CD14-positive monocyte (primary cell): ENCODE measurements around the gene KCNN4. TPM values are rescaled to one million over a fixed set of nuclear protein-coding genes. Genes with fewer than 3 reads are reported as not detected.
A peak's percentile ranks its signal among the peaks of the same experiment; 100 is the strongest.

Experiments
- DNase-seq, 3 donors: peaks; one replicate each; pipeline ENCODE4 v3.0.0-alpha.2; 2011 to 2022
- H2AFZ ChIP-seq: 2 replicates; pipeline ENCODE4 v1.6.0; 2012; ENCODE audit warnings: mild to moderate bottlenecking, low read depth, low read length, inconsistent platforms; ENCODE audit not compliant: insufficient read depth, poor library complexity, severe bottlenecking
- H3K27ac ChIP-seq, 2 donors: 1 replicate in 1 of 2; 2 replicates in 1 of 2; pipeline ENCODE4 v1.5.1; 2012 to 2013; ENCODE audit warnings: low read length in 2 of 2, control low read depth in 1 of 2, inconsistent platforms in 1 of 2, low read depth in 1 of 2, mild to moderate bottlenecking in 1 of 2
- H3K27me3 ChIP-seq, 2 donors: one replicate each; pipeline versions ENCODE4 v1.6.0 to v1.6.1; 2011 to 2013; ENCODE audit warnings: low read length in 2 of 2; ENCODE audit not compliant: control insufficient read depth in 2 of 2, insufficient read depth in 2 of 2
- H3K36me3 ChIP-seq, 2 donors: replicated peaks in 1 of 2; 1 replicate in 1 of 2; 2 replicates in 1 of 2; pipeline versions ENCODE4 v1.5.1 to v1.6.1; 2012 to 2013; ENCODE audit warnings: low read length in 2 of 2, control low read depth in 1 of 2, inconsistent platforms in 1 of 2, mild to moderate bottlenecking in 1 of 2; ENCODE audit not compliant: insufficient read depth in 2 of 2, control insufficient read depth in 1 of 2
- H3K4me1 ChIP-seq, 2 donors: 1 replicate in 1 of 2; 2 replicates in 1 of 2; pipeline versions ENCODE4 v1.5.1 to v1.6.1; 2012 to 2013; ENCODE audit warnings: low read length in 2 of 2, control low read depth in 1 of 2, inconsistent platforms in 1 of 2, mild to moderate bottlenecking in 1 of 2, moderate library complexity in 1 of 2; ENCODE audit not compliant: insufficient read depth in 2 of 2, control insufficient read depth in 1 of 2
- H3K4me2 ChIP-seq: replicated peaks from 2 replicates; pipeline ENCODE3; 2012; ENCODE audit warnings: low read length, moderate library complexity, mild to moderate bottlenecking; ENCODE audit not compliant: poor library complexity, severe bottlenecking; ENCODE audit errors: extremely low read depth
- H3K4me3 ChIP-seq, 3 experiments: fragments of 200-600 bp in 1 of 3; sonication (generic) in 1 of 3; replicated peaks in 1 of 3; 1 replicate in 2 of 3; 2 replicates in 1 of 3; pipeline ENCODE4 v1.5.1; 2011 to 2013; ENCODE audit warnings: low read length in 3 of 3, mild to moderate bottlenecking in 3 of 3, control low read depth in 2 of 3, low read depth in 2 of 3, inconsistent platforms in 1 of 3, moderate library complexity in 1 of 3
- H3K79me2 ChIP-seq: 2 replicates; pipeline ENCODE4 v1.6.0; 2012; ENCODE audit warnings: mild to moderate bottlenecking, control low read depth, inconsistent platforms, low read length, moderate library complexity; ENCODE audit not compliant: insufficient read depth
- H3K9ac ChIP-seq: 2 replicates; pipeline ENCODE4 v1.6.0; 2017; ENCODE audit warnings: low read length, mild to moderate bottlenecking; ENCODE audit not compliant: insufficient read depth, poor library complexity, severe bottlenecking
- H3K9me3 ChIP-seq, 2 donors: replicated peaks in 1 of 2; 1 replicate in 1 of 2; 2 replicates in 1 of 2; pipeline versions ENCODE4 v1.5.1 to v1.6.1; 2012 to 2013; ENCODE audit warnings: low read length in 2 of 2, control low read depth in 1 of 2; ENCODE audit not compliant: control insufficient read depth in 1 of 2, insufficient read depth in 1 of 2
- H4K20me1 ChIP-seq: 2 replicates; pipeline ENCODE4 v1.6.0; 2012; ENCODE audit warnings: mild to moderate bottlenecking, low read length, control low read depth, moderate library complexity; ENCODE audit not compliant: insufficient read depth
- H3K27ac Mint-ChIP-seq, 7 donors: one replicate each; pipeline ENCODE4 v1.8.0; 2020; ENCODE audit warnings: mild to moderate bottlenecking in 7 of 7, mixed read lengths in 7 of 7, moderate library complexity in 6 of 7, inconsistent platforms in 2 of 7
- H3K27me3 Mint-ChIP-seq, 3 donors: one replicate each; pipeline ENCODE4 v1.8.0; 2021 to 2022; ENCODE audit warnings: low read depth in 3 of 3, mild to moderate bottlenecking in 3 of 3, mixed read lengths in 3 of 3, moderate library complexity in 3 of 3, inconsistent platforms in 1 of 3
- H3K36me3 Mint-ChIP-seq, 2 donors: one replicate each; pipeline ENCODE4 v1.8.0; 2020; ENCODE audit warnings: mixed read lengths in 2 of 2, inconsistent platforms in 1 of 2, mild to moderate bottlenecking in 1 of 2
- H3K4me1 Mint-ChIP-seq: one replicate; pipeline ENCODE4 v1.8.0; 2020; ENCODE audit warnings: mild to moderate bottlenecking, mixed read lengths
- H3K4me3 Mint-ChIP-seq, 2 donors: one replicate each; pipeline ENCODE4 v1.8.0; 2020; ENCODE audit warnings: mild to moderate bottlenecking in 2 of 2, mixed read lengths in 2 of 2, moderate library complexity in 1 of 2
- H3K9me3 Mint-ChIP-seq, 7 donors: one replicate each; pipeline ENCODE4 v1.8.0; 2020 to 2022; ENCODE audit warnings: mixed read lengths in 7 of 7, mild to moderate bottlenecking in 6 of 7, moderate library complexity in 6 of 7, inconsistent platforms in 2 of 7
- WGBS: methylation state at CpG from one replicate; pipeline ENCODE4 v1.1.5; 2013; ENCODE audit warnings: missing lambda C conversion rate; ENCODE audit not compliant: insufficient coverage; 5-methylcytosine and 5-hydroxymethylcytosine counted together
- intact Hi-C, 2 donors: fragments of 100-400 bp; cut with micrococcal nuclease; formaldehyde crosslinking; loops; one replicate each; pipeline versions ENCODE4 v1.15.0 to v1.15.1; 2023
- polyA plus RNA-seq, 3 donors: library from polyadenylated mRNA; depleted of rRNA in 1 of 3; unstranded in 2 of 3; stranded (reverse) in 1 of 3; fragments of 300-500 nt in 2 of 3; fragments of >200 nt in 1 of 3; fragmentation: Illumina TruSeq in 2 of 3; gene quantifications; 1 replicate in 2 of 3; 2 replicates in 1 of 3; pipeline ENCODE4 v1.2.3, GENCODE V29; 2012 to 2021
- TF ChIP-seq, protein P1 (sequence below): fragments of 200-600 bp; IDR thresholded peaks from one replicate; pipeline ENCODE4 v1.8.0; 2022; ENCODE audit warnings: antibody characterized with exemption, mild to moderate bottlenecking

Gene KCNN4
- polyA plus RNA-seq, 3 donors = 12.9 to 70.4 (median 17.1) TPM

DNA sequence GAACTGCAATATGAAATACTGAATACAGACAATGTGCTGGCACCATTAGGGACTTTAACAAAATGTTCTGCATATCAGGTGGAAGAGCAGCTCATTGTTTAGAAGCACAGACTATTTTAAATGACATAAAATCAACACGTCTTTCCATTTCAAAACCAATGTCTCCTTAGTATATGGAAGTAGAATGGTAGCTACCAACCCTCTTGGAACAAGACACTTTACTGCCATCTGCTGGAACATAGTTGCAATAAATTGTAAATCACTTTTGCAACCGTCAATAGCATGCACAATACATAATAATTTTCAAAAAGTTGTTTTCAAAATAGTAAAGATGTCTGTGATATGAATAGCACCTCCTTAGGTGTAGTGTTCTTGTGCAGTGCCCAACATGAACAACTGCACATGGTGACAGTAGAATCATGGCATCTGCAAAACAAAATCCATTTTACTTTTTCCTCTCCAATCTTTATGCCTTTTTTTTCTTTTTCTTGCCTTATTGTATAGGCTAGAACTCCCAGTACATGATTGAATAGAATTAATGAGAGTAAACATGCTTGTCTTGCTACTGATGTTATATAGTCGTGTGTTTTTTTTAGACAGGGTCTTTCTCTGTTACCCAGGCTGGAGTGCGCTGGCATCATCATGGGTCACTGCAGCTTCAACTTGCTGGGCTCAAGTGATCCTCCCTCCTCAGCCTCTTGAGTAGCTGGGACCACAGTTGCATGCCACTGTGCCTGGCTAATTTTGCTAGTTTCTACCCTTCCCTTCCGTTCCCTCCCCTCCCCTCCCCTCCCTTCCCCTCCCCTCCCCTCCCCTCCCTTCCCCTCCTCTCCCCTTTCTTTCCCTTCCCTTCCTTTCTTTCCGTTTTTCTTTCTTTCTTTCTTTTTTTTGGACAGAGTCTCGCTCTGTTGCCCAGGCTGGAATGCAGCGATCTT, 29.3 kb upstream of the KCNN4 start:
- Histone ChIP-seq H3K79me2 (no peaks in the 10 kb centered on the region), H3K36me3 (no peaks in the 10 kb centered on the region), H3K4me1 (no peaks in the 10 kb centered on the region), H3K4me2 (no peak overlapping the region), H3K4me3 (no peak overlapping the region), H3K9me3 (no peaks in the 10 kb centered on the region), H4K20me1 (no peaks in the 10 kb centered on the region), H2AFZ (no peak overlapping the region), H3K27me3 (no peaks in the 10 kb centered on the region), H3K9ac (no peak overlapping the region), H3K27ac (no peak overlapping the region)
- WGBS = 94% methylated on average over 3 of the region's 8 CpGs
- Mint-ChIP-seq H3K4me1 (no peaks in the 10 kb centered on the region), H3K27me3 (peaks cover 18 to 21% (median 20%) of the 10 kb centered on the region in 3 donors), H3K9me3 (peaks cover 0 to 7% (median 2%) of the 10 kb centered on the region in 7 donors), H3K36me3 (no peaks in the 10 kb centered on the region), H3K27ac (no peak overlapping the region), H3K4me3 (no peak overlapping the region)
- intact Hi-C loops = loop anchor here in 1 of 2 donors (10.0 kb wide), 1 partner anchor 355 kb away; no protein-coding TSS in a partner anchor
- TF ChIP-seq, protein P1, sequence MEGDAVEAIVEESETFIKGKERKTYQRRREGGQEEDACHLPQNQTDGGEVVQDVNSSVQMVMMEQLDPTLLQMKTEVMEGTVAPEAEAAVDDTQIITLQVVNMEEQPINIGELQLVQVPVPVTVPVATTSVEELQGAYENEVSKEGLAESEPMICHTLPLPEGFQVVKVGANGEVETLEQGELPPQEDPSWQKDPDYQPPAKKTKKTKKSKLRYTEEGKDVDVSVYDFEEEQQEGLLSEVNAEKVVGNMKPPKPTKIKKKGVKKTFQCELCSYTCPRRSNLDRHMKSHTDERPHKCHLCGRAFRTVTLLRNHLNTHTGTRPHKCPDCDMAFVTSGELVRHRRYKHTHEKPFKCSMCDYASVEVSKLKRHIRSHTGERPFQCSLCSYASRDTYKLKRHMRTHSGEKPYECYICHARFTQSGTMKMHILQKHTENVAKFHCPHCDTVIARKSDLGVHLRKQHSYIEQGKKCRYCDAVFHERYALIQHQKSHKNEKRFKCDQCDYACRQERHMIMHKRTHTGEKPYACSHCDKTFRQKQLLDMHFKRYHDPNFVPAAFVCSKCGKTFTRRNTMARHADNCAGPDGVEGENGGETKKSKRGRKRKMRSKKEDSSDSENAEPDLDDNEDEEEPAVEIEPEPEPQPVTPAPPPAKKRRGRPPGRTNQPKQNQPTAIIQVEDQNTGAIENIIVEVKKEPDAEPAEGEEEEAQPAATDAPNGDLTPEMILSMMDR = peak; percentile 77
- DNase-seq = peak; percentile 45 to 68 (median 63)

DNA sequence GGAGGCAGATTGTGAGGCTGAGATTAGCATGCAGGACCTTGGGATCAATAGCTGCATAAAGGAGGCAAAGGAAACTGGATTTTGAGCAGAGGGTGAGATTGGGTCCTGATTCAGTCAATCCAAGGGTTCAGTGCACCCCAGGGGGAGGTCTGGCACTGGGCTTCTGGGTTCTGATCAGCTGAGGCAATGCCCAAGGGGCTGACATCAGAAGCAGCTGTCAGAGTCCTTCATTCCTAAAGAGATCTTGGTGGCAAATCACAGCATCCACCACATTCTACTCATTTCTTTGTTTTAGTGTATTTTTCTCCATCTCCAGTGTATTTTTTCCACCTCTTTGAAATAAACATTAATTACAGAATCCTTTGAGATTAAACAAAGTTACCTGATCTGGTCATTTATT, 26.9 kb upstream of the KCNN4 start:
- no peak for DNase-seq
- no peaks in the 10 kb centered on the region for H3K9me3 ChIP-seq
- no peaks in the 10 kb centered on the region for H3K27me3 ChIP-seq
- no peaks in the 10 kb centered on the region for H3K79me2 ChIP-seq
- no peak overlapping the region for H3K9ac ChIP-seq
- H3K27ac ChIP-seq = no peak overlapping the region
- intact Hi-C loops = loop anchor here in 1 of 2 donors (10.0 kb wide), 1 partner anchor 353 kb away; no protein-coding TSS in a partner anchor
- H3K27me3 Mint-ChIP-seq = peaks cover 12 to 20% (median 20%) of the 10 kb centered on the region in 3 donors
- no peak overlapping the region for H3K4me3 ChIP-seq
- H3K36me3 ChIP-seq = no peaks in the 10 kb centered on the region
- H2AFZ ChIP-seq = no peak overlapping the region
- H3K4me2 ChIP-seq = no peak overlapping the region
- H3K27ac Mint-ChIP-seq = no peak overlapping the region
- peaks cover 2% of the 10 kb centered on the region for H3K4me1 Mint-ChIP-seq
- TF ChIP-seq, protein P1 = no peak
- H3K36me3 Mint-ChIP-seq = no peaks in the 10 kb centered on the region
- no peaks in the 10 kb centered on the region for H3K4me1 ChIP-seq
- H4K20me1 ChIP-seq = no peaks in the 10 kb centered on the region
- no peak overlapping the region for H3K4me3 Mint-ChIP-seq
- peaks cover 0 to 9% (median 2%) of the 10 kb centered on the region in 7 donors for H3K9me3 Mint-ChIP-seq
